Fibroblast of lung (primary cell): Measurements from ENCODE around the gene CCDC85C. TPM values are rescaled to one million over a fixed set of nuclear protein-coding genes. Genes with fewer than 3 reads are reported as not detected.

ENCODE experiments used
- DNase-seq, 2 donors: peaks; one replicate each; pipeline versions ENCODE4 v3.0.0 to v3.0.0-alpha.2; 2010; ENCODE audit warnings: low read depth in 2 of 2
- H2AFZ ChIP-seq: 2 replicates; pipeline ENCODE4 v1.5.1; 2012; ENCODE audit warnings: low read length, control low read depth, inconsistent platforms
- H3K27ac ChIP-seq: 2 replicates; pipeline ENCODE4 v1.5.1; 2011; ENCODE audit warnings: low read length, control low read depth; ENCODE audit not compliant: insufficient read depth
- H3K27me3 ChIP-seq: 2 replicates; pipeline ENCODE4 v1.5.1; 2011; ENCODE audit warnings: mild to moderate bottlenecking, low read length; ENCODE audit not compliant: control insufficient read depth, insufficient read depth
- H3K36me3 ChIP-seq: 2 replicates; pipeline ENCODE4 v1.5.1; 2011; ENCODE audit warnings: low read length; ENCODE audit not compliant: control insufficient read depth, insufficient read depth
- H3K4me1 ChIP-seq: 2 replicates; pipeline ENCODE4 v1.5.1; 2011; ENCODE audit warnings: low read length; ENCODE audit not compliant: control insufficient read depth, insufficient read depth; ENCODE audit errors: extremely low read depth
- H3K4me2 ChIP-seq: 2 replicates; pipeline ENCODE4 v1.5.1; 2011; ENCODE audit warnings: low read length, control low read depth; ENCODE audit not compliant: insufficient read depth; ENCODE audit errors: extremely low read depth
- H3K4me3 ChIP-seq, 4 experiments: fragments of 200-600 bp in 1 of 4; sonication (generic) in 1 of 4; replicated peaks in 1 of 4; 2 replicates each; pipeline ENCODE4 v1.5.1; 2011 to 2016; ENCODE audit warnings: low read length in 4 of 4, low read depth in 3 of 4, mild to moderate bottlenecking in 3 of 4, control low read depth in 2 of 4, inconsistent platforms in 1 of 4, mixed read lengths in 1 of 4; ENCODE audit not compliant: insufficient read depth in 1 of 4; ENCODE audit errors: control extremely low read depth in 1 of 4
- H3K79me2 ChIP-seq: 2 replicates; pipeline ENCODE4 v1.5.1; 2012; ENCODE audit warnings: mild to moderate bottlenecking, low read length, inconsistent platforms; ENCODE audit not compliant: control insufficient read depth, insufficient read depth
- H3K9ac ChIP-seq: 2 replicates; pipeline ENCODE4 v1.5.1; 2011; ENCODE audit warnings: mild to moderate bottlenecking, low read length, control low read depth; ENCODE audit not compliant: insufficient read depth
- H3K9me3 ChIP-seq: 2 replicates; pipeline ENCODE4 v1.5.1; 2012; ENCODE audit warnings: low read depth, low read length; ENCODE audit not compliant: control insufficient read depth, insufficient read depth
- H4K20me1 ChIP-seq: 2 replicates; pipeline ENCODE4 v1.5.1; 2011; ENCODE audit warnings: low read length; ENCODE audit not compliant: control insufficient read depth, insufficient read depth; ENCODE audit errors: extremely low read depth
- EZH2 ChIP-seq: IDR thresholded peaks from 2 replicates; pipeline ENCODE4 v1.5.1; 2012; ENCODE audit warnings: low read length, control low read depth, mild to moderate bottlenecking; ENCODE audit errors: missing control alignments
- polyA plus RNA-seq, 2 donors: library from polyadenylated mRNA; depleted of rRNA in 1 of 2; stranded (reverse) in 1 of 2; unstranded in 1 of 2; fragments of >200 nt; gene quantifications; 2 replicates each; pipeline ENCODE4 v1.2.1, GENCODE V29; 2011 to 2012; ENCODE audit warnings: missing spikeins in 1 of 2
- total RNA-seq: library from RNA; depleted of rRNA; stranded (reverse); fragments of >200 nt; gene quantifications from 2 replicates; pipeline ENCODE4 v1.2.1, GENCODE V29; 2014
- TF ChIP-seq, protein P1 (sequence below), 2 donors: IDR thresholded peaks in 1 of 2; conservative IDR thresholded peaks in 1 of 2; 1 replicate in 1 of 2; 2 replicates in 1 of 2; pipeline ENCODE4 v1.5.1; 2011 to 2012; ENCODE audit warnings: low read length in 2 of 2, control low read depth in 1 of 2, inconsistent platforms in 1 of 2, low read depth in 1 of 2, mild to moderate bottlenecking in 1 of 2

The CCDC85C gene
- total and polyA plus RNA-seq, 2 donors (not counting 1 experiment from before 2014, with no cell fraction given): 4.6 to 9.6 TPM

DNA sequence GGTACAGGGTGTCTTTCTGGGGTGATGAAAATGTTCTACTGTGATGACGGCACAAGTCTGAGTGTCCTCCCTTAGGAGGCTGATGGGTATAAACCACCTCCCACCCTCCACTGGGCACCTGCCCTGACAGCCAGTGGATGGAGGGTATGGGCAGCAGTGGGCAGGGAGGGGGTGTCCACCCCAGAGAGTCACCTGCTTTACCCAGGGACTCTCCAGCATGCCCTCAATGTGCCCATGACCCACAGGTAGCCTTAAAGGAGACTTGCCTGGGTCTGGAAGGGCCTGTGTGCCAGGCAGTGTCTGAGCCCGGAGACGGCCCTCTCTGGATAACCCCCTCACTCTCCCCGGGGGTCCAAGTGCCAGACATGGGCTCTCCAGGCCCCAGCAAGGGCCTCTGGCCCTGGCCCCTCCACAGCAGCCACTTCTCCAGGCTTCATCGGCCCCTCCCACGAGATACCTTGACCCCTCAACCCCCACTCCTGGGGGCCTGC is 84.0 kb downstream of the CCDC85C start:
- Histone ChIP-seq H3K79me2 (no peaks in the 10 kb centered on the region), H3K27me3 (no peaks in the 10 kb centered on the region), H3K4me3 (no peak overlapping the region), H4K20me1 (no peaks in the 10 kb centered on the region), H3K4me1 (peaks cover 12% of the 10 kb centered on the region), H2AFZ (no peak overlapping the region), H3K4me2 (no peak overlapping the region), H3K9me3 (no peaks in the 10 kb centered on the region), H3K27ac (no peak overlapping the region), H3K9ac (no peak overlapping the region), H3K36me3 (no peaks in the 10 kb centered on the region)
- TF ChIP-seq, protein P1, sequence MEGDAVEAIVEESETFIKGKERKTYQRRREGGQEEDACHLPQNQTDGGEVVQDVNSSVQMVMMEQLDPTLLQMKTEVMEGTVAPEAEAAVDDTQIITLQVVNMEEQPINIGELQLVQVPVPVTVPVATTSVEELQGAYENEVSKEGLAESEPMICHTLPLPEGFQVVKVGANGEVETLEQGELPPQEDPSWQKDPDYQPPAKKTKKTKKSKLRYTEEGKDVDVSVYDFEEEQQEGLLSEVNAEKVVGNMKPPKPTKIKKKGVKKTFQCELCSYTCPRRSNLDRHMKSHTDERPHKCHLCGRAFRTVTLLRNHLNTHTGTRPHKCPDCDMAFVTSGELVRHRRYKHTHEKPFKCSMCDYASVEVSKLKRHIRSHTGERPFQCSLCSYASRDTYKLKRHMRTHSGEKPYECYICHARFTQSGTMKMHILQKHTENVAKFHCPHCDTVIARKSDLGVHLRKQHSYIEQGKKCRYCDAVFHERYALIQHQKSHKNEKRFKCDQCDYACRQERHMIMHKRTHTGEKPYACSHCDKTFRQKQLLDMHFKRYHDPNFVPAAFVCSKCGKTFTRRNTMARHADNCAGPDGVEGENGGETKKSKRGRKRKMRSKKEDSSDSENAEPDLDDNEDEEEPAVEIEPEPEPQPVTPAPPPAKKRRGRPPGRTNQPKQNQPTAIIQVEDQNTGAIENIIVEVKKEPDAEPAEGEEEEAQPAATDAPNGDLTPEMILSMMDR (conservative IDR thresholded peaks at IDR 0.05 in 1 of 2, IDR thresholded peaks at IDR 0.05 in 1 of 2; ENCODE audit: low read depth in 1 of 2, low read length in 2 of 2): no peak
- TF ChIP-seq EZH2: no peak
- no peak for DNase-seq

DNA sequence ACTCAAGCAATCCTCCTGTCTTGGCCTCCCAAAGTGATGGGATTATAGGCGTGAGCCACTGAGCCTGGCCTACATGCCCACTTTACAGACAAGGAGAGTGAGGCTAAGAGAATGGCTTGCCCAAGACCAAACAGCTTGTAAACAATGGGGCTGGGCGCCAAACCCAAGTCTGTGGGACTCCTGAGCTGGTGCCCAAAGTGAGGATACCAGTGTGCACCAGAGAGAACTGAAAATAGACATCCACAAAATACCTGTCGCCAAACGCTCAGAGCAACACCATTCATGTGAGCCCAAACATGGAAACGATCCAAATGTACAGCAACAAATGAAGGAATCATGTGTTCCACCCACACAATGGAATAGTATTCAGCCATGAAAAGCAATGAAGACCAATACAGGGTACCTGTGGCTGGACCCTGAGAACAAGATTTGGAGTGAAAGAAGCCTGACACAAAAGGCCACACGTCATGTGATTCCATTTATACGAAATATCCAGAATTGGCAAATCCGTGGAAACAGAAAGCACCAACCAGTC is 84.6 kb downstream of the CCDC85C start:
- no peak overlapping the region for H3K27ac ChIP-seq
- H3K36me3 ChIP-seq: peaks cover 2% of the 10 kb centered on the region
- no peaks in the 10 kb centered on the region for H4K20me1 ChIP-seq
- no peak overlapping the region for H2AFZ ChIP-seq
- H3K9ac ChIP-seq: no peak overlapping the region
- peaks cover 12% of the 10 kb centered on the region for H3K4me1 ChIP-seq
- no peaks in the 10 kb centered on the region for H3K27me3 ChIP-seq
- no peak overlapping the region for H3K4me3 ChIP-seq
- H3K79me2 ChIP-seq: no peaks in the 10 kb centered on the region
- no peak overlapping the region for H3K4me2 ChIP-seq
- DNase-seq: no peak
- H3K9me3 ChIP-seq: no peaks in the 10 kb centered on the region
- TF ChIP-seq, protein P1 (conservative IDR thresholded peaks at IDR 0.05 in 1 of 2, IDR thresholded peaks at IDR 0.05 in 1 of 2; ENCODE audit: low read depth in 1 of 2, low read length in 2 of 2): no peak
- no peak for TF ChIP-seq EZH2

DNA sequence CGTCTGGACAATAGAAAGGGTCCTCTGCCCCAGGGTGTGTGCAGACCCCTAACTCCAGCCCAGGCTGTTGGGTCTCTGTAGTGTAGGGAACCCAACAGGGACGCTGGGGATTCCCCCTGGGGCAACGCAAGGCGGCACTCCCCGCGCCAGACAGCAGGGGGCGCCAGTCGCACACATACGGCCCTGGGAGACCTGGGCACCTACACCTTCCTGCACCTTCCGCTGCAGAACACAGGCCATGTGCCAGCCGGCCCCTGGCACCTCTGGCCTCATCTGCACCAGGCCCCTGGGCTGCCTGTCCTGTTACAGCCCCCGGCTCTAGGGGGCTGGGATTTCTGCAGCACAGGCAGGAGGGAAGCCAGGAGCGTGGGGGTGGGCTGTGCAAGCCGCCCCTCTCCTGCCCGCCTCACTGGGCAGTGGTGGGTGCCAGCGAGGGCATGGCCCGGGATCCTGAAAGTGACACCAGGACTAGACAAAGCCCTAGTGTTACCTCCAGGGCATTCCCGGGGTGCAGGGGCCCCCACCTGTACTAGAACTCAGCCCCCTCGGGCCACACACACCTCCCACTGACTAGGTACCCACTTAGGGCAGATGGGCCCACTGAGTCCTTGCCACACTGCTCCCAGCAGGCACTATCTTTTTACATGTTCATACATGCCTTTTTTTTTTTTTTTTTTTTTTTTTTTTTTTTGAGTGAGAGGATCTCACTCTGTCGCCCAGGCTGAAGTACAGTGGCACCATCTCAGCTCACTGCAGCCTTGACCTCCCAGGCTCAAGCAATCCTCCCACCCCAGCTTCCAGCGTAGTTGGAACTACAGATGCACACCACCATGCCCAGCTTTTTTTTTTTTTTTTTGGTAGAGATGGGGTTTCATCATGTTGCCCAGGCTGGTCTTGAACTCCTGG is 85.3 kb downstream of the CCDC85C start:
- Histone ChIP-seq H3K4me3 (no peak overlapping the region), H3K4me1 (peaks cover 12% of the 10 kb centered on the region), H3K27ac (no peak overlapping the region), H3K4me2 (no peak overlapping the region), H3K36me3 (peaks cover 6% of the 10 kb centered on the region), H3K79me2 (no peaks in the 10 kb centered on the region), H3K9me3 (no peaks in the 10 kb centered on the region), H3K9ac (no peak overlapping the region), H2AFZ (no peak overlapping the region), H4K20me1 (no peaks in the 10 kb centered on the region), H3K27me3 (no peaks in the 10 kb centered on the region)
- TF ChIP-seq, protein P1 (conservative IDR thresholded peaks at IDR 0.05 in 1 of 2, IDR thresholded peaks at IDR 0.05 in 1 of 2; ENCODE audit: low read depth in 1 of 2, low read length in 2 of 2): peak; percentile 85 to 88
- TF ChIP-seq EZH2: no peak
- peak; percentile 25 to 38 for DNase-seq
